GM18861 (cell line): ENCODE data around the gene DDX53.

Source experiments
- ATAC-seq: cut with Tn5 transposase; IDR thresholded peaks from one replicate; pipeline ENCODE4 v1.9.1; 2021; ENCODE audit not compliant: unreplicated experiment

DDX53 gene

DNA sequence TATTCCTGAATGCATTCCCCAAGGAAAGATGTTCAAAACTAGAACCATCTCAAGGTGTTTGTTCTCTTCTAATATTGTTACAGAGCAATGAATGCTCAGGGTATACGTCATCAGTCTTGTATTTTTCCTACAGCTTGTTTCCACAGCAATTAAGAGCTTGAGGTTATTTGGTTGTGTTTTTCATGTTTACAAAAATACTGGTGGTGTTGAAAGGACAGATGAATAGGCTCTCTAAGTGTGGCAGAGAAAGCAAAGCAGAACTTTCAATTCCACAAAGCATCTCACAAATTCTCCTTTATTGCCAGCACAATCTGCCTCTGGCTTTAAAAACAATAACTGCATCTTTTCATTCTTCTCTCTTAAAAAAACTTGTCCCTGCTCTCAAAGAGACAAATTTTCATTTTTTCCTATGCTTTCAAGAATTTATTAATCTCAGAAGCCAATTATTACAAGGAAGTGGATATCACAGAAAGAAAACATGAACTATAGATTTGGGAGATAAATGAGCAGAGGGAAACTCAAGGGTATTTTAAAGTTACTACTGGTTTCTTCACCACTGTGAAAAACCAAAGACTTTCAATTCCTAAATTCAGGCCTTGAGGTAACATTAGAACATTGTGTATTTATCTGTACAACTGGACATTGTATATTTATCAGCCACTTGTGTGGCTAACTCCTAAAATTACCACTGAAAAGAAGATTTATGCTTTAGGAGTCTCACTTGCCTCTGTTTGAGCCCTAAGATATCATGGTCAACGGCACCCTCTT is 49.2 kb downstream of the DDX53 start:
- no peak for ATAC-seq

DNA sequence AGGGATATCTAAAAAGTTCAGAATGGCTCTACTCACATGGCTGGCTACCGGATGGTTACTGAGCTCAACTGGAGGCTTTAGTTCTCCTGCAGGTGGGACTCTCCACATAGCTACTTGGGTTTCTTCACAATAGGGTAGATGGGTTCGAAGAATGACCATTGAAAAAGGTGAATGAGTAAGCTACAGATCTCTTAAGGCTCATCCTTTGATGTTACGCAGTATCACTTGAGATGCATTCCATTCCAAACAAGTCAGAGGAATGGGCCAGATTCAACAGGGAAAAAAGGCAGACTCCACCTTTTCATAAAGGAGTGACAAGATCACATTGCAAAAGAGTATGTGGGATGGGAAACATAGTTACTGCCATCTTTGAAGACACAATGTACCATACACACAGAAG is 52.6 kb downstream of the DDX53 start:
- no peak for ATAC-seq
